NB4 (cell line): Measurements from ENCODE around the gene SLC22A17.
A peak's percentile ranks its signal among the peaks of the same experiment; 100 is the strongest.

Experiments used
- DNase-seq: peaks from one replicate; pipeline ENCODE4 v3.0.0; 2010; ENCODE audit warnings: low read depth
- H3K4me3 ChIP-seq: one replicate; pipeline ENCODE4 v1.5.1; 2011; ENCODE audit warnings: mild to moderate bottlenecking, low read depth, low read length, moderate library complexity
- CTCF ChIP-seq: IDR thresholded peaks from one replicate; pipeline ENCODE4 v1.5.1; 2012; ENCODE audit warnings: low read depth, low read length
- MAX ChIP-seq: IDR thresholded peaks from 2 replicates; pipeline ENCODE4 v1.6.1; 2011; ENCODE audit warnings: low read depth, low read length
- MYC ChIP-seq: IDR thresholded peaks from 2 replicates; pipeline ENCODE4 v1.6.1; 2011; ENCODE audit warnings: low read depth, low read length
- POLR2A ChIP-seq: IDR thresholded peaks from 2 replicates; pipeline ENCODE4 v1.6.1; 2011; ENCODE audit warnings: mild to moderate bottlenecking; ENCODE audit not compliant: insufficient read length; ENCODE audit errors: extremely low read depth

Gene SLC22A17

DNA sequence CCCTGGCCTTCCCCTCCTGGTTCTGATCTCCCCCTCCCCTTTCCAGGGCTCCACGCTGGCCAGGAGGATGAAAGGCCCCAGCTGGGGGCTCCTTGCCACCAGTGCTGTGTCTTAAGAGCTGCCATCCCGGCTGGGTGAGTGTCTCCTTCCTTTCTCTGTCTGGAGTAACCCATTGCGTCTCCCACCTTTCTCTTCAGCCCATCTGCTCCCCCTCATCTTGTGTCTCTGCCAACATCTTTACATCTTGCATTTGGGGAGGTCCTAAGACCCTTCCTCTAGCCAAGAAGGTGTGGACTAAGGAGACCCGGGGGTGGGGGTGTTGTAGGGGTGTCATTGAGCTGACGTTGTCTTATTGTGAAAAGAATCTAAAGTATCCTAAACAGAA is 45.5 kb downstream of the SLC22A17 start:
- TF ChIP-seq MAX (no peak), MYC (no peak), POLR2A (no peak), CTCF (no peak)
- H3K4me3 ChIP-seq = peak overlapping the region; percentile 92
- peak; percentile 16 for DNase-seq

DNA sequence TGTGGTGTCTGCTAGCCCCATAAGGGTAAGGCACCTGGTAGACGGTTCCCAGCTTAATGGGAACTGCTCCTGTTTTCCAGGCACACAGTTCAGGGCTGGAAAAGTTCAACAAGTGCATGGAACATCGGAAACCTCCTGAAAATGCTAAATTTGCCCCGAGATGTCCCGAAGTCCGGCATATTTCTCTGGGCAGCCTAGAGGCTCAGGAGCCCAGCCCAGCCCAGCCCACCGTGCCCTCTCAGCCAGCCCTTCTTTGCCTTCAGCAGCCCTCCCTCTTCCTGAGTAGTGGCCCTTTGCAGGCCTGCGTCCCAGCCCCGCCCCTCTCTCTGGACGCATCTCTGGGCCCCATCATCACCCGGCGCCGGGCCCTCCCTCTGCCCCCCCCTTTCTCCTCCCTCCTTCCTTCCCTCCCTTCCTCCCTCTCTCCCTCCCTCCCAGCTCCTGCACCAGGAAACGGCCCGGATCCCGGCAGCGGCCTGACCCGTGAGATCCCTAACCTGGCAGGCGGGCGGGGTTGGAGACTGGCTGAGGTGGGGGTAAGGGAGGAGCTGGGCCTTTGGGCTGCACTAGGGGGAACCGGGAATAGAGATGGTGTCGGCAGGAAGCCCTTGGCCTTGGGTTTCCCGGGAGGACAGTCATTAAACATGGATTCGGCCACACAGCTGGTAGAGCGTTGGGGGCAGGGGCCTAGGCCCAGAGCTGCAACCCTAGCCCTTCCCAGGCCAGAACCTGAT is 46.1 kb downstream of the SLC22A17 start, which contains the start of gene BCL2L2:
Gene BCL2L2, plus strand, starts transcription at position 422 of the 734 bp plus-strand sequence. CDS start 935 bp downstream, outside the sequence.
- DNase-seq = peak; percentile 89
- peak within 1 kb of the TSS; percentile 92 for H3K4me3 ChIP-seq
- TF ChIP-seq MYC (0 out of 2 replicates have a peak, but pooled peaks have one; percentile 33), POLR2A (peak; percentile 76), MAX (no peak; the same call in 1 of the 2 replicates)

- DNase-seq = peak; percentile 80
- TF ChIP-seq POLR2A = peak; percentile 78
- no peak for TF ChIP-seq CTCF
- TF ChIP-seq MYC = no peak; the same call in 1 of the 2 replicates
- peak; percentile 49 for TF ChIP-seq MAX
- peak within 1 kb of the TSS; percentile 77 for H3K4me3 ChIP-seq
Observed at GRCh38 chr14:23302290-23303225, 50.1 kb downstream of the SLC22A17 start, which contains the start of gene PPP1R3E. PPP1R3E (minus strand) TSS chr14:23302859; CDS start chr14:23302576, 283 bp downstream.

GRCh38 chr14:23301969-23302289 is 50.8 kb downstream of the SLC22A17 start:
- TF ChIP-seq POLR2A (peak; percentile 89), CTCF (no peak), MAX (peak; percentile 56; the same call in 1 of the 2 replicates), MYC (peak; percentile 73)
- peak overlapping the region; percentile 77 for H3K4me3 ChIP-seq
- DNase-seq = no peak

DNA sequence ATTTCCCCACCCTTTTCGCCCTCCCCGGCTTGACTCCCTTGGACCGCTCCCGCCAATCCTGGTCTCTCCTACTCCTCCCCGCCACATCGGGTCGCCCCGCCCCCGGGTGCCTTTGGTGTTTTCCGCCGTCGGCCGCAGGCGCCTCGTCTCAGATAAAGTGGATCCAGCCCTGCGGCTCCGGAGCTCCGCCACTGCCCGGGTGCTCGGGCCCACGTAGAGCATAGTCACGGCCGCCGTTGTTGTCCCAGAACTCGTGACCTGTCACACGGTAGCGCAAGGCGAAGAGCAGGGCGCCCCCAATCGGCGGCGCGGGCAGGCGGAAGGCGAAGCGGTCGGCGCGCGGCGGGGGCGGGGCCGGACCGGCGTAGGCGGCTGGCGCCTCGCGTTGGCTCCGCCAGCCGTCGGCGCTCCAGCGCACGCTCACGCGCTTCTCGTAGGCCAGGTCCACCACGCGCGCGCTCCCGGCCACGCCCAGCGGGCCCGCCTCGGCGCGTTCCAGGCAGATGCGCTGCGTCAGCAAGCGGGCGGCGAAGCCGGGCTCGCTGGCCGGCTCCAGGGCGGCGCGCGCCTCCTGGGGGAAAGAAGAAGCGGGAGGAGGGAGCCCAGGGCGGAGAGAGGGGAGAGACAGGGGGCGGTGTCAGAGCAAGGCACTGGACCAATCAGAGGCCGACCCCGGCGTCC is 51.3 kb downstream of the SLC22A17 start:
- DNase-seq = peak; percentile 98
- TF ChIP-seq MAX = peak; percentile 87
- TF ChIP-seq MYC = peak; percentile 72; the same call in 1 of the 2 replicates
- TF ChIP-seq CTCF = peak; percentile 46
- no peak for TF ChIP-seq POLR2A
- H3K4me3 ChIP-seq = peak overlapping the region; percentile 91
